H1 (cell line): Measurements from ENCODE around the gene CDYL. TPM values are rescaled to one million over a fixed set of nuclear protein-coding genes. Genes with fewer than 3 reads are reported as not detected.

Experiments used
- CTCF ChIA-PET: fragments of 300-600 bp; sonication (Branson Sonifier 250); formaldehyde crosslinking; loops from one replicate; lab custom pipeline; 2021; ENCODE audit not compliant: partially characterized antibody; lab: Charles Lee
- POLR2A ChIA-PET: fragments of 300-600 bp; sonication (Branson Sonifier 250); formaldehyde crosslinking; loops from one replicate; lab custom pipeline; 2021; ENCODE audit warnings: inconsistent platforms; ENCODE audit not compliant: partially characterized antibody; lab: Charles Lee
- DNase-seq, 2 experiments: peaks; one replicate each; pipeline versions ENCODE4 v3.0.0 to v3.0.0-alpha.2; 2010 to 2022; ENCODE audit warnings: low spot score in 2 of 2, low read depth in 1 of 2, mixed read lengths in 1 of 2
- FAIRE-seq: peaks from 2 replicates; lab custom pipeline; 2011; peaks lifted over from hg19 to GRCh38; lab: Jason Lieb, UNC
- H2AFZ ChIP-seq: 2 replicates; pipeline ENCODE4 v1.8.1; 2012; ENCODE audit warnings: low read length, inconsistent platforms
- H2AK5ac ChIP-seq: 2 replicates; pipeline ENCODE4 v1.6.1; 2013; ENCODE audit warnings: low read depth, low read length
- H2BK120ac ChIP-seq: replicated peaks from 2 replicates; pipeline ENCODE3; 2013; ENCODE audit warnings: low read depth, low read length, inconsistent platforms
- H2BK12ac ChIP-seq: 2 replicates; pipeline ENCODE4 v1.6.1; 2013; ENCODE audit warnings: low read depth, low read length
- H2BK15ac ChIP-seq: 2 replicates; pipeline ENCODE4 v1.6.1; 2013; ENCODE audit warnings: low read length
- H2BK20ac ChIP-seq: 2 replicates; pipeline ENCODE4 v1.6.1; 2013; ENCODE audit warnings: low read length
- H2BK5ac ChIP-seq: 2 replicates; pipeline ENCODE4 v1.6.1; 2013; ENCODE audit warnings: low read depth, low read length
- H3K14ac ChIP-seq: 2 replicates; pipeline ENCODE4 v1.6.1; 2013; ENCODE audit warnings: inconsistent platforms; ENCODE audit not compliant: insufficient read length
- H3K18ac ChIP-seq: 2 replicates; pipeline ENCODE4 v1.6.1; 2013; ENCODE audit warnings: low read length; ENCODE audit errors: extremely low read depth
- H3K23ac ChIP-seq: 2 replicates; pipeline ENCODE4 v1.6.1; 2013; ENCODE audit warnings: inconsistent platforms; ENCODE audit not compliant: insufficient read length
- H3K23me2 ChIP-seq: 2 replicates; pipeline ENCODE4 v1.6.1; 2013; ENCODE audit warnings: low read depth, low read length
- H3K27ac ChIP-seq: 2 replicates; pipeline ENCODE4 v1.6.1; 2011; ENCODE audit warnings: low read depth, low read length, inconsistent platforms
- H3K27me3 ChIP-seq, 4 experiments: replicated peaks in 1 of 4; 1 replicate in 1 of 4; 2 replicates in 3 of 4; pipeline versions ENCODE4 v1.6.1 to v1.8.1; 2011 to 2013; ENCODE audit warnings: low read length in 3 of 4, mild to moderate bottlenecking in 3 of 4, inconsistent platforms in 2 of 4, mixed read lengths in 2 of 4, moderate library complexity in 1 of 4; ENCODE audit not compliant: control insufficient read depth in 3 of 4, insufficient read depth in 3 of 4; ENCODE audit errors: extremely low read depth in 1 of 4
- H3K36me3 ChIP-seq, 4 experiments: 2 replicates each; pipeline versions ENCODE4 v1.6.1 to v1.8.1; 2011 to 2013; ENCODE audit warnings: mild to moderate bottlenecking in 4 of 4, low read length in 3 of 4, moderate library complexity in 2 of 4, control low read depth in 1 of 4, inconsistent platforms in 1 of 4; ENCODE audit not compliant: insufficient read depth in 4 of 4, control insufficient read depth in 2 of 4
- H3K4ac ChIP-seq: replicated peaks from 2 replicates; pipeline ENCODE3; 2013; ENCODE audit warnings: low read length, low read depth, mixed read lengths, inconsistent platforms; ENCODE audit not compliant: insufficient read length
- H3K4me1 ChIP-seq, 4 experiments: replicated peaks in 1 of 4; 1 replicate in 1 of 4; 2 replicates in 3 of 4; pipeline versions ENCODE4 v1.6.1 to v1.8.1; 2011 to 2013; ENCODE audit warnings: low read length in 3 of 4, inconsistent platforms in 2 of 4, mixed read lengths in 1 of 4; ENCODE audit not compliant: insufficient read depth in 4 of 4, control insufficient read depth in 3 of 4
- H3K4me2 ChIP-seq, 2 experiments: 2 replicates each; pipeline versions ENCODE4 v1.6.1 to v1.8.1; 2011 to 2013; ENCODE audit warnings: low read depth in 2 of 2, low read length in 2 of 2, control low read depth in 1 of 2, inconsistent platforms in 1 of 2, mild to moderate bottlenecking in 1 of 2; ENCODE audit not compliant: insufficient read depth in 1 of 2
- H3K4me3 ChIP-seq, 4 experiments: fragments of 200-600, 300-600 bp in 1 of 4; sonication (generic), shearing (Covaris generic), sonication (Bioruptor Twin) in 1 of 4; 2 replicates each; pipeline versions ENCODE4 v1.5.1 to v1.8.1; 2011 to 2016; ENCODE audit warnings: low read length in 4 of 4, low read depth in 3 of 4, control low read depth in 2 of 4, inconsistent platforms in 2 of 4, mild to moderate bottlenecking in 2 of 4, mixed read lengths in 1 of 4, moderate library complexity in 1 of 4; ENCODE audit not compliant: insufficient read depth in 2 of 4; ENCODE audit errors: extremely low read depth in 1 of 4
- H3K56ac ChIP-seq: replicated peaks from 2 replicates; pipeline ENCODE3; 2013; ENCODE audit warnings: low read depth, mild to moderate bottlenecking, mixed read lengths, low read length, inconsistent platforms; ENCODE audit not compliant: insufficient read length
- H3K79me1 ChIP-seq: 2 replicates; pipeline ENCODE4 v1.6.1; 2013; ENCODE audit warnings: low read depth, low read length, control low read depth
- H3K79me2 ChIP-seq, 2 experiments: 2 replicates each; pipeline versions ENCODE4 v1.6.1 to v1.8.1; 2012 to 2013; ENCODE audit warnings: low read length in 2 of 2, mild to moderate bottlenecking in 2 of 2, inconsistent platforms in 1 of 2; ENCODE audit not compliant: insufficient read depth in 2 of 2, control insufficient read depth in 1 of 2
- H3K9ac ChIP-seq, 4 experiments: replicated peaks in 1 of 4; 1 replicate in 1 of 4; 2 replicates in 3 of 4; pipeline versions ENCODE4 v1.6.1 to v1.8.1; 2011 to 2013; ENCODE audit warnings: low read depth in 3 of 4, low read length in 3 of 4, control low read depth in 2 of 4, mild to moderate bottlenecking in 2 of 4, moderate library complexity in 2 of 4, inconsistent platforms in 1 of 4; ENCODE audit errors: extremely low read depth in 1 of 4
- H3K9me3 ChIP-seq, 2 experiments: 2 replicates each; pipeline versions ENCODE4 v1.6.1 to v1.8.1; 2012 to 2013; ENCODE audit warnings: mild to moderate bottlenecking in 2 of 2, moderate library complexity in 2 of 2, control low read depth in 1 of 2, inconsistent platforms in 1 of 2, low read depth in 1 of 2, low read length in 1 of 2, mixed read lengths in 1 of 2; ENCODE audit not compliant: insufficient read depth in 2 of 2
- H4K20me1 ChIP-seq, 2 experiments: replicated peaks in 1 of 2; 2 replicates each; pipeline versions ENCODE3 to v1.8.1; 2011 to 2013; ENCODE audit warnings: inconsistent platforms in 2 of 2, low read length in 2 of 2, mild to moderate bottlenecking in 1 of 2; ENCODE audit not compliant: insufficient read depth in 2 of 2, control insufficient read depth in 1 of 2
- H4K5ac ChIP-seq: 2 replicates; pipeline ENCODE4 v1.6.1; 2013; ENCODE audit warnings: low read length, low read depth, mixed read lengths, inconsistent platforms; ENCODE audit not compliant: insufficient read length
- H4K8ac ChIP-seq: 2 replicates; pipeline ENCODE4 v1.8.0; 2013; ENCODE audit warnings: mild to moderate bottlenecking, moderate library complexity, low read length, inconsistent platforms; ENCODE audit not compliant: insufficient read depth; ENCODE audit errors: extremely low read depth
- H4K91ac ChIP-seq: replicated peaks from 2 replicates; pipeline ENCODE3; 2013; ENCODE audit warnings: low read length, mixed read lengths, inconsistent platforms; ENCODE audit not compliant: insufficient read length
- BCL11A ChIP-seq, 2 experiments: IDR thresholded peaks; one replicate each; pipeline ENCODE4 v1.6.1; 2011; ENCODE audit warnings: low read depth in 2 of 2, low read length in 2 of 2, mild to moderate bottlenecking in 2 of 2
- CHD2 ChIP-seq: IDR thresholded peaks from 2 replicates; pipeline ENCODE4 v1.6.1; 2012; ENCODE audit warnings: low read length, improper control_type of control experiment
- HDAC2 ChIP-seq, 2 experiments: fragments of 300-600 bp in 1 of 2; sonication (generic) in 1 of 2; IDR thresholded peaks; 2 replicates each; pipeline ENCODE4 v1.6.1; 2011 to 2012; ENCODE audit warnings: low read depth in 2 of 2, low read length in 2 of 2, mild to moderate bottlenecking in 2 of 2, moderate library complexity in 2 of 2, borderline replicate concordance in 1 of 2, inconsistent platforms in 1 of 2
- WGBS, 2 experiments: shearing (Covaris generic) in 1 of 2; methylation state at CpG; one replicate each; pipeline versions ENCODE4 v1.1.6 to v1.1.7; 2013 to 2015; ENCODE audit warnings: low lambda C conversion rate in 2 of 2, mixed read lengths in 2 of 2, inconsistent platforms in 1 of 2, low coverage in 1 of 2, missing lambda C conversion rate in 1 of 2; ENCODE audit not compliant: insufficient replicate concordance in 2 of 2, insufficient coverage in 1 of 2, insufficient read length in 1 of 2; ENCODE audit errors: extremely low coverage in 1 of 2, missing lambda C conversion rate in 1 of 2; 5-methylcytosine and 5-hydroxymethylcytosine counted together
- polyA plus RNA-seq, 7 experiments: library from polyadenylated mRNA; depleted of rRNA in 3 of 7; stranded (reverse) in 5 of 7; unstranded in 2 of 7; fragments of >200 nt in 5 of 7; fragments of 200-250 nt in 2 of 7; gene quantifications; 1 replicate in 5 of 7; 2 replicates in 1 of 7; 4 replicates in 1 of 7; pipeline versions ENCODE4 v1.2.1 to v1.2.3, GENCODE V29; 2011 to 2013; ENCODE audit warnings: missing spikeins in 2 of 7, mixed read lengths in 2 of 7
- total RNA-seq: library from RNA; stranded (reverse); fragmentation: NEBNext Ultra II Directional; extraction: Animal tissue kit (Norgen Biotek cat#: 25700); gene quantifications from 2 replicates; pipeline ENCODE4 v1.2.1, GENCODE V29; 2021

CDYL gene
- total and polyA plus RNA-seq, 2 of the 8 experiments (the other 6 are each of a cell fraction or from before 2014, with no cell fraction given): 56.4 to 119 TPM

DNA sequence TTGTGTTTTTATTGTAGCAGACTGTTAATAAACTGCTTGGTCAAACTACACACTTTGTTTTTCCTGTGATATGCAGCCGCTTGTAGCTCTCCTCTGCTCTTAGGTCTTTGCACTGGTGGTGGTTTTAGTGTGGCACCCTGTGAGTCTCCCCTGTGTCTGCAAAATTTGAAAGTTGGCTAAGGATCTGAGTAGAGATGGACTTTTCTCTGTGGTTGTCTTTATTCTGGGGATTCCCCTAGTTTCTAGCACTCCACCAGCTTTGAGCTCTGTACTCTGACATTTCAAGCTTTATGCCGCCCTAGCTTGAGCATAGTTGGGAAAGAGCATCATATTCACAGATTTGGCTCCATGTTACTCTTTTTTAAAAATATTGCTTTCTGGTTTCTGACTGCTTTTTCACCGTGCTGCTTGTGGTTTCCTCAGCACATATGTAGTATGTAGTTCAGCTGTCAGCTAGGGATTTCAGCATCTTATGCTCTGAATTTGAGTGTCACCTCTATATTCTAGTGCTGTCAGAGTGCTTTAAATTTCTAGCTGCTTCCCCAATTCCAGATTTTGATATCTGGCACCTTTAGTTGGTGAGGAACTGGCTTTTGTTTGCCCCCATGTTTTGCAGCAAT lies 25.4 kb downstream of the CDYL start:
- no peak for FAIRE-seq
- CTCF ChIA-PET: interaction anchor here (1.1 to 5.8 kb wide), 5 partner anchors 11 to 119 kb away, joined by 4 to 45 read pairs (median 4); no protein-coding TSS in a partner anchor
- no peak overlapping the region for H2BK20ac ChIP-seq

More for the DNA sequence above, 25.4 kb downstream of the CDYL start:
- peaks cover 5 to 17% (median 11%) of the 10 kb centered on the region in 4 experiments for H3K4me1 ChIP-seq
- H2AK5ac ChIP-seq: no peak overlapping the region
- H3K36me3 ChIP-seq: 0 out of 8 replicates have a peak, but pooled peaks cover 0 to 2% (median 0%) of the 10 kb centered on the region in 4 experiments
- H2BK12ac ChIP-seq: no peak overlapping the region
- H3K23ac ChIP-seq: no peak overlapping the region
- no peak overlapping the region for H3K4me2 ChIP-seq
- no peak overlapping the region for H4K5ac ChIP-seq
- no peak for TF ChIP-seq HDAC2 (IDR thresholded peaks at IDR 0.05; ENCODE audit: borderline replicate concordance in 1 of 2, low read depth in 2 of 2, low read length in 2 of 2)
- no peak for TF ChIP-seq BCL11A (IDR thresholded peaks at IDR 0.05; ENCODE audit: low read depth in 2 of 2, low read length in 2 of 2)
- TF ChIP-seq CHD2: no peak
- no peak overlapping the region for H3K4ac ChIP-seq
- POLR2A ChIA-PET: interaction anchor here (1.2 to 1.4 kb wide), 2 partner anchors 10 to 15 kb away, joined by 3 to 5 read pairs; no protein-coding TSS in a partner anchor
- peaks cover 39 to 72% of the 10 kb centered on the region in 2 experiments for H4K20me1 ChIP-seq
- no peak overlapping the region for H2BK5ac ChIP-seq
- WGBS, 2 experiments: 90% methylated on average over 3 of the region's 3 CpGs; no CpG with 5 or more reads in 1 of the 2 experiments
- no peak overlapping the region for H3K14ac ChIP-seq
- no peaks in the 10 kb centered on the region for H3K23me2 ChIP-seq
- H4K91ac ChIP-seq: no peak overlapping the region
- H3K9ac ChIP-seq: no peak overlapping the region
- H3K27me3 ChIP-seq: no peaks in the 10 kb centered on the region
- no peak overlapping the region for H2BK15ac ChIP-seq
- H3K56ac ChIP-seq: no peak overlapping the region
- peaks cover 36 to 100% of the 10 kb centered on the region in 2 experiments for H3K79me2 ChIP-seq
- no peak overlapping the region for H3K18ac ChIP-seq
- no peaks in the 10 kb centered on the region for H3K9me3 ChIP-seq
- H2BK120ac ChIP-seq: no peak overlapping the region
- H2AFZ ChIP-seq: no peak overlapping the region
- peaks cover 21% of the 10 kb centered on the region; the same call in 1 of the 2 replicates for H3K79me1 ChIP-seq
- H3K4me3 ChIP-seq: no peak overlapping the region
- no peak overlapping the region for H4K8ac ChIP-seq
- no peak for DNase-seq
- no peak overlapping the region for H3K27ac ChIP-seq
